NCI-H226 (cell line): ENCODE results near the gene KCNA4.
"Not testable (repeated sequence)": the region's sequence is repeated elsewhere in the genome, so short reads cannot be mapped to it uniquely, and the experiment has no call there.

ENCODE experiments used
- DNase-seq: peaks from one replicate; pipeline ENCODE4 v3.0.0-alpha.2; 2015

KCNA4 gene

DNA sequence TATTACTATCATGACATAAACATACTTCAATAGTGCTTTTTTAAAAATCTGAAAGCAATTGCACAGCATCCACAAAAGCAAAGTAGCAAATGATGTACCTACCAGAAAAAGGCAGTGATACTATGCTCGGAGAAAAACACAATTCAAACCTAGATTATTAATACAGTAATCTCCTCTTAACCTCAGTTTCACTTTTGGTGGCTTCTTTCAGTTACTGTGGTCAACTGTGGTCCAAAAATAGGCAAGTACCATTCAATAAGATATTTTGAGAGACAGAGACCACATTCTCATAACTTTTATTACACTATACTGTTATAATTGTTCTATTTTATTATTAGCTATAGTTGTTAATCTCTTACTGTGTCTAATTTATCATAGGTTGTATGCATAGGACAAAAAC lies 20.8 kb downstream of the KCNA4 start:
- no peak for DNase-seq

GRCh38 chr11:29989174-29989970 lies 27.5 kb downstream of the KCNA4 start:
- DNase-seq = peak; percentile 69

GRCh38 chr11:29985248-29985647 lies 31.6 kb downstream of the KCNA4 start:
- DNase-seq = no peak

DNA sequence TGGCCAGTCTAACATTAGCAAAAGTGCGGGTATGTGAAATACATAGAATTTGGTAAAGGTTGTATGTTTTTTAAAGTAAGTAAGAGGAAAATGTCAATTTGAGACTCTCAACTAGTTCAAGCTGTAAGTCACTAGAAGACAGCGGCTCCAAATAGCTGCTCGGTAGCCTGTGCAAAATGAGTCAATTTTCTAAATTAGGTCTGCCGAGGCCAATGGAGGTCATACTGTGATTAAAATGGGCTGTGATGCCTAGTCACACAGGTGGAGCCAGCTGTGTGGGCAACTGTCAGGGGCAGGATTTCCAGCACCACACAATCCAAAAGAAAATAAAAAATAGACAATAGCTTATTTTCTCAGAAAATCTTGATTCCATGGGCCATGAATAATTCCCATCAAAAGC lies 32.3 kb downstream of the KCNA4 start:
- DNase-seq = no peak

DNA sequence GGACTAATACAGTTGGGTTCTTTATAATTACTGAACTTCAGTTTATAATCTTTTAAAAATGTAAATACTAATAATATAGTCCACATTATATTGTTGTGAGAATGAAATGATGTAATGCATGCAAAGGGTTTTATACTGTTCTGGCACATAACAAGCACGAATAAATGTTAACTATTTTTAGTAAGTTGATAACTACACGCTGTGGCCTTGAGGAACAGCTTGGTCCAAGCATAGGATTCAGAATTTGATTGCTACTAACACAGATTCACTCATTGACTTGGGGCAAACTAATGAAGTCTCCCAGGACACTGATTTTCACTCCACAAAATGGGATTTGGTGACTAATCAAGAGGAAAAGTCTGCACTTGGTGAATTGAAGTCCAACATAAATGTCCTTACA lies 38.3 kb downstream of the KCNA4 start:
- no peak for DNase-seq

DNA sequence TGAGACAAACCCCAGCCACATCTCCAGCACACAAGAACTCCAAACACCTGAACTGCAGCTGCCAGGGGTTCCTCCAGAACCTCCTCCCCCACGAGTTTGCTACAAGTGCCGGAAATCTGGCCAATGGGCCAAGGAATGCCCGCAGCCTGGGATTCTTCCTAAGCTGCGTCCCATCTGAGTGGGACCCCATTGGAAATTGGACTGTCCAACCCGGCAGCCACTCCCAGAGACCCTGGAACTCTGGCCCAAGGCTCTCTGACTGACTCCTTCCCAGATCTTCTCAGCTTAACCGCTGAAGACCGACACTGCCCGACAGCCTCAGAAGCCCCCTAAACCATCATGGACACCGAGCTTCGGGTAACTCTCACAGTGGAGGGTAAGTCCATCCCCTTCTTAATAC lies 41.2 kb downstream of the KCNA4 start:
- not testable (repeated sequence) for DNase-seq

DNA sequence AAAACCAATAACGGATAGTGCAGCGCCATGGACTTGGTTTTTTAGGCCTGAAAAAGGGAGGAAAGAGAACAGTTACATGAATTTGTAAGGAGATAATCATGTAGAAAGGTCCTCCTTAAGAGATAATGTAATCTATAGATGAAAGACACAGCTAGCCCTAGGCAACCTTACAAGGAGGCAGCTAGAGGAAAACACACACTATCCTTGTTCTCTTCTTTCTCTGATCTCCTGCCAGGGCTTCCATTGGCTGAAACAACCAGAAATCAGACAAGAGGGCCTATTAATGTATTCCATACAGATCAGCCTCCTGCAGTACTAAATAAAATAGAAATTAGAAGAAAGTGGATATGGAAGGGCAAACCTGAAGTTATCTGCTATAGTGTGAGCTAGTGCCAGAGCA lies 53.0 kb downstream of the KCNA4 start:
- no peak for DNase-seq

DNA sequence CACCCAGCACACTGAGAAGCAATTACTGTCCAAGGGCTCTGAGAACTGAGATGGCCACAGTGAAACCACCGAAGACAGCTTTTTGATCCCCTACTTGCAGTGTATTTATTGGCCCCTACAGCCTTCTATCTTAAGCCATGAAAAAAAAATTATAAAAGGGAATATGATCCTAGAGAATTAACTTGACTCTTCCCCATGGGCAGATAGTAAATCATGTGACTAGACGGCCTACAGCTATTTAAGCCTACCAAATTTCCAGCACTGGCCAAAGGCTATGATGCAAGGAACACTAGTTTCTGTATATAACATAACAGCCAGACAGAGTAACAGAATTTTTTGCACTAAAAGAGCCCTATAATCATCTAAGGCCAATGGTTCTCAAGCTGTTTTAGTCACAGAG lies 53.8 kb downstream of the KCNA4 start:
- DNase-seq = no peak

DNA sequence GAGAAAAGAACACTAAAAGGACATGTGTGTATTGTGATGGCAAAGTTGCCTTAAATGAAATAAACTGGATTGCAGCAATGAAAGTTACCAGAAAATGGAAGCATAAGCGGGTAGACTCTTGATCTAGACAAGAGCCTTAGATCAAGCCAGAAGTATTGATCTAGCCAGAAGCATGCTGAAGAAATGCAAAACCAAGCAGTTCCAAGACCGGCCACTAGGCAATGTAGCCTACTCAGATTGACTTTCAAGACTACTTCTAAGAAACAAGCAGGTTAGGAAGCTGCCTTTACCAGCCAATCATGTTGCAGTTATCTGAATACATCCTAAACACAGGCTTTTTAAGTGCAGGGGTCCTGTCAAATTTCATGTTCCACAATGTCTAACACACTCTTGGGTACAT lies 54.6 kb downstream of the KCNA4 start:
- no peak for DNase-seq
